Measurements from ENCODE around the gene GABPB2. TPM values are rescaled to one million over a fixed set of nuclear protein-coding genes. Genes with fewer than 3 reads are reported as not detected.

The GABPB2 gene
- total RNA-seq, 1 experiment from 2014 or later, result 6.4 TPM

DNA sequence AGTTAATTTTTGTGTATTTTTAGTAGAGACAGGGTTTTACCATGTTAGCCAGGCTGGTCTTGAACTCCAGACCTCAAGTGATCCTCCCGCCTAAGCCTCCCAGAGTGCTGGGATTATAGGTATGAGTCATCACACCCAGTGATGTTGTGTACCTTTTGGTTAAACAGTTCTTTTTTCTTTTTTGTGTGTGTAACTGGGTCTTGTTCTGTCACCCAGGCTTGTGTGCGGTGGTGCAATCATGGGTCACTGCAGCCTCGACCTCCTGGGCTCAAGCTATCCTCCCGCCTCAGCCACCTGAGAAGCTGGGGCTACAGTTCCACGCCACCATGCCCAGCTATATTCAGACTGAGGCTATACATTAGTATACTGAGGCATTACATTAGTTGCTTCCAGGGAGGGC lies 37.8 kb downstream of the GABPB2 start:
- Histone ChIP-seq H3K9me3 (ENCODE audit: low read length) (no peaks in the 10 kb centered on the region), H3K9ac (ENCODE audit: low read length) (no peak overlapping the region), H3K79me2 (ENCODE audit: low read length) (no peaks in the 10 kb centered on the region), H3K4me3 (ENCODE audit: low read length) (no peak overlapping the region), H3K4me2 (ENCODE audit: low read length) (no peak overlapping the region), H3K27me3 (ENCODE audit: low read length) (no peaks in the 10 kb centered on the region), H3F3A (ENCODE audit: low read length, unreplicated experiment) (no peaks in the 10 kb centered on the region), H4K20me1 (ENCODE audit: low read length) (no peaks in the 10 kb centered on the region), H3K36me3 (ENCODE audit: low read depth, low read length) (no peaks in the 10 kb centered on the region), H2AFZ (ENCODE audit: low read length) (no peak overlapping the region), H3K9me2 (replicated peaks; ENCODE audit: low read length) (no peaks in the 10 kb centered on the region), H3K27ac (ENCODE audit: low read length) (no peak overlapping the region), H3K4me1 (ENCODE audit: insufficient read depth, low read length) (no peaks in the 10 kb centered on the region)
- peak; percentile 29; the same call in 1 of the 2 replicates for ATAC-seq
- TF ChIP-seq EZH2 (IDR thresholded peaks at IDR 0.05; ENCODE audit: low read length, unreplicated experiment) (no peak), EZH2phosphoT487 (IDR thresholded peaks at IDR 0.05; ENCODE audit: borderline replicate concordance, low read length) (no peak)
- TF ChIP-seq, protein P1, sequence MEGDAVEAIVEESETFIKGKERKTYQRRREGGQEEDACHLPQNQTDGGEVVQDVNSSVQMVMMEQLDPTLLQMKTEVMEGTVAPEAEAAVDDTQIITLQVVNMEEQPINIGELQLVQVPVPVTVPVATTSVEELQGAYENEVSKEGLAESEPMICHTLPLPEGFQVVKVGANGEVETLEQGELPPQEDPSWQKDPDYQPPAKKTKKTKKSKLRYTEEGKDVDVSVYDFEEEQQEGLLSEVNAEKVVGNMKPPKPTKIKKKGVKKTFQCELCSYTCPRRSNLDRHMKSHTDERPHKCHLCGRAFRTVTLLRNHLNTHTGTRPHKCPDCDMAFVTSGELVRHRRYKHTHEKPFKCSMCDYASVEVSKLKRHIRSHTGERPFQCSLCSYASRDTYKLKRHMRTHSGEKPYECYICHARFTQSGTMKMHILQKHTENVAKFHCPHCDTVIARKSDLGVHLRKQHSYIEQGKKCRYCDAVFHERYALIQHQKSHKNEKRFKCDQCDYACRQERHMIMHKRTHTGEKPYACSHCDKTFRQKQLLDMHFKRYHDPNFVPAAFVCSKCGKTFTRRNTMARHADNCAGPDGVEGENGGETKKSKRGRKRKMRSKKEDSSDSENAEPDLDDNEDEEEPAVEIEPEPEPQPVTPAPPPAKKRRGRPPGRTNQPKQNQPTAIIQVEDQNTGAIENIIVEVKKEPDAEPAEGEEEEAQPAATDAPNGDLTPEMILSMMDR (conservative IDR thresholded peaks at IDR 0.05; ENCODE audit: low read depth, low read length), result no peak
- DNase-seq, result no peak
- ChIA-PET POLR2A (ENCODE audit: unreplicated experiment) (no interaction called here), CTCF (interaction anchor here (0.6 kb wide), 1 partner anchor 9 kb away, joined by 7 read pairs; no protein-coding TSS in a partner anchor)
- intact Hi-C loops (cut with micrococcal nuclease), result no loop called here
- BruUV-seq (replicated peaks), result no TSS peak

DNA sequence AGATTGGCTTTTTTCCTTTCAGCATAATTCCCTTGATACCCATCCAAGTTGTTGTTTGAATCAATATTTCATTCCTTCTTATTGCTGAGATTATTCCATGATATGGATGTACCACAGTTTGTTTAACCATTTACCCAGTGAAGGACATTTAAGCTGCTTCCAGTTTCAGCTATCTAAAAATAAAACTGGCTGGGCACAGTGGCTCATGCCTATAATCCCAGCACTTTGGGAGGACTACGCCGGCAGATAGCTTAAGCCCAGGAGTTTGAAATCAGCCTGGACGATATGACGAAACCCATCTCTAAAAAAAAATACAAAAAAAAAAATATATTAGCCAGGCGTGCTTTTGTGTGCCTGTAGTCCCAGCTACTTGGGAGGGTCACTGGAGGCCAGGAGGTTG lies 43.3 kb downstream of the GABPB2 start:
- DNase-seq (no peak), ATAC-seq (no peak)
- Histone ChIP-seq H3K9me2 (replicated peaks; ENCODE audit: low read length) (no peaks in the 10 kb centered on the region), H2AFZ (ENCODE audit: low read length) (no peak overlapping the region), H3K4me1 (ENCODE audit: insufficient read depth, low read length) (no peaks in the 10 kb centered on the region), H3K9me3 (ENCODE audit: low read length) (no peaks in the 10 kb centered on the region), H3K27me3 (ENCODE audit: low read length) (no peaks in the 10 kb centered on the region), H3F3A (ENCODE audit: low read length, unreplicated experiment) (no peaks in the 10 kb centered on the region), H3K4me2 (ENCODE audit: low read length) (no peak overlapping the region), H3K9ac (ENCODE audit: low read length) (no peak overlapping the region), H3K79me2 (ENCODE audit: low read length) (no peaks in the 10 kb centered on the region), H4K20me1 (ENCODE audit: low read length) (no peaks in the 10 kb centered on the region), H3K36me3 (ENCODE audit: low read depth, low read length) (no peaks in the 10 kb centered on the region), H3K4me3 (ENCODE audit: low read length) (no peak overlapping the region), H3K27ac (ENCODE audit: low read length) (no peak overlapping the region)
- intact Hi-C loops (cut with micrococcal nuclease), result no loop called here
- CTCF ChIA-PET, result no interaction called here
- POLR2A ChIA-PET (ENCODE audit: unreplicated experiment), result no interaction called here
- TF ChIP-seq EZH2phosphoT487 (IDR thresholded peaks at IDR 0.05; ENCODE audit: borderline replicate concordance, low read length), result no peak
- TF ChIP-seq EZH2 (IDR thresholded peaks at IDR 0.05; ENCODE audit: low read length, unreplicated experiment), result no peak
- TF ChIP-seq, protein P1 (conservative IDR thresholded peaks at IDR 0.05; ENCODE audit: low read depth, low read length), result no peak
- no TSS peak for BruUV-seq (replicated peaks)

DNA sequence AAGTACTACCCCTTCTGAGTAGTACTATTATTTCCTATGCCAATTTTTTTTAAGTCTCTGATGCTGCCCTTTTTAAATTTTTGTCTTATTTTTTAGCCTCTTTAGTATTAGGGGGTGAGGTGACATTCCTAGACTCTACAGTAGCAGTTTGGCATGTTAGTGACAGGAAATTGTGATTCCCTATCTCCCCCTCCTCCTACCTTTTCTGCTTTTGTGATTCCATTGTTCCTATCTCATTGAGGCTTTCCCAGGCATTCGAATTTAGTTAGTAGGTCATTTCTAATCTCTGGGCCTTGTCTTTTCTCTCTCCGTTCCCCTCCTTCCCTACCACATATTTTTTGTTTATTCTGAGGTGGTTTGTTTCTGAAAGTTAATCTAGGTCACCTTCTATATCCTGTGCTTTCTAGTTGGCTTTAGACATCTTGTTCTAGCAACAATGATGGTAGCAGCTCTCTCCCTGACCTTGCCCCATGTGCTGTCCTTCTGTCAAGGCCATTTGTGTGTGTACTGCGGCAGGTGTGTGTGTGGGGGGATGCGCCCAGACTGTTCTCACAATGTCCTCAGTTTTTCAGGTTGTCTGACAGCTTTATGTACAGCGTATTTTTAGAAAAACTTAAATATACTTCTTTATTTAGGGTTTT lies 54.3 kb downstream of the GABPB2 start:
- H3K9me3 ChIP-seq (ENCODE audit: low read length), result no peaks in the 10 kb centered on the region
- CTCF ChIA-PET, result no interaction called here
- BruUV-seq (replicated peaks), result no TSS peak

More for the DNA sequence above, 54.3 kb downstream of the GABPB2 start:
- TF ChIP-seq, protein P1 (conservative IDR thresholded peaks at IDR 0.05; ENCODE audit: low read depth, low read length), result no peak
- TF ChIP-seq EZH2phosphoT487 (IDR thresholded peaks at IDR 0.05; ENCODE audit: borderline replicate concordance, low read length) (no peak), EZH2 (IDR thresholded peaks at IDR 0.05; ENCODE audit: low read length, unreplicated experiment) (no peak)
- POLR2A ChIA-PET (ENCODE audit: unreplicated experiment), result no interaction called here
- Histone ChIP-seq H3F3A (ENCODE audit: low read length, unreplicated experiment) (no peaks in the 10 kb centered on the region), H3K9ac (ENCODE audit: low read length) (no peak overlapping the region), H4K20me1 (ENCODE audit: low read length) (no peaks in the 10 kb centered on the region), H3K27ac (ENCODE audit: low read length) (no peak overlapping the region), H3K4me1 (ENCODE audit: insufficient read depth, low read length) (no peaks in the 10 kb centered on the region), H3K36me3 (ENCODE audit: low read depth, low read length) (no peaks in the 10 kb centered on the region), H3K4me3 (ENCODE audit: low read length) (no peak overlapping the region), H3K9me2 (replicated peaks; ENCODE audit: low read length) (no peaks in the 10 kb centered on the region), H3K4me2 (ENCODE audit: low read length) (no peak overlapping the region), H3K79me2 (ENCODE audit: low read length) (no peaks in the 10 kb centered on the region), H2AFZ (ENCODE audit: low read length) (no peak overlapping the region), H3K27me3 (ENCODE audit: low read length) (no peaks in the 10 kb centered on the region)
- intact Hi-C loops (cut with micrococcal nuclease), result no loop called here
- ATAC-seq (no peak), DNase-seq (no peak)

Data from PC-3 (cell line).